Ovary (tissue), 3 donors: ENCODE results near the gene ACSL3.

Source experiments
- POLR2A ChIP-seq: fragments of 450-650 bp; IDR thresholded peaks from one replicate; pipeline ENCODE4 v1.6.1; 2017; ENCODE audit warnings: antibody characterized with exemption, mild to moderate bottlenecking, moderate library complexity
- TF ChIP-seq, protein P1 (sequence below), 3 donors: fragments of 450-650 bp in 2 of 3; fragments of 200-600 bp in 1 of 3; IDR thresholded peaks; one replicate each; pipeline versions ENCODE4 v1.5.1 to v1.8.0; 2016 to 2022; ENCODE audit warnings: antibody characterized with exemption in 3 of 3, mild to moderate bottlenecking in 1 of 3
- donor health status: DM: no; HTN: no; CAD: no.

DNA sequence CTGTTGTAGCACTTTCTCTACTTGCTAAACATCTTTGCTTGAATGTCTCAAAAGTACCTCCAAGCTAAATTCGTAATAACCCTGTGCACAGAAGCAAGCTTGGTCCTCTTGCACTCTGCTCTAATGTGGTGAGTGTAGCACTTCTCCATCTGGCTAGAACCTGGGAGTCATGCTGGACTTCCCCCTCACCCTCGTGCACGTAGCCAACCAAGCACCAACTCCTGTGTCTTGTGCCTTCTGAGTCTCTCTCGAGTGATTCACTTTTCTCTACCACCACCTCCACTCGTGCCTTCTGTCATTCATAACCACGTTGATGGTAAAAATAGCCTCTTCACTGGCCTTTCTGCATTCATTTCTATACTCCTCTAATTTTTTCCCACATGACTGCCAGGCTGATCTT is 99.3 kb downstream of the ACSL3 start:
- TF ChIP-seq, protein P1, sequence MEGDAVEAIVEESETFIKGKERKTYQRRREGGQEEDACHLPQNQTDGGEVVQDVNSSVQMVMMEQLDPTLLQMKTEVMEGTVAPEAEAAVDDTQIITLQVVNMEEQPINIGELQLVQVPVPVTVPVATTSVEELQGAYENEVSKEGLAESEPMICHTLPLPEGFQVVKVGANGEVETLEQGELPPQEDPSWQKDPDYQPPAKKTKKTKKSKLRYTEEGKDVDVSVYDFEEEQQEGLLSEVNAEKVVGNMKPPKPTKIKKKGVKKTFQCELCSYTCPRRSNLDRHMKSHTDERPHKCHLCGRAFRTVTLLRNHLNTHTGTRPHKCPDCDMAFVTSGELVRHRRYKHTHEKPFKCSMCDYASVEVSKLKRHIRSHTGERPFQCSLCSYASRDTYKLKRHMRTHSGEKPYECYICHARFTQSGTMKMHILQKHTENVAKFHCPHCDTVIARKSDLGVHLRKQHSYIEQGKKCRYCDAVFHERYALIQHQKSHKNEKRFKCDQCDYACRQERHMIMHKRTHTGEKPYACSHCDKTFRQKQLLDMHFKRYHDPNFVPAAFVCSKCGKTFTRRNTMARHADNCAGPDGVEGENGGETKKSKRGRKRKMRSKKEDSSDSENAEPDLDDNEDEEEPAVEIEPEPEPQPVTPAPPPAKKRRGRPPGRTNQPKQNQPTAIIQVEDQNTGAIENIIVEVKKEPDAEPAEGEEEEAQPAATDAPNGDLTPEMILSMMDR (IDR thresholded peaks at IDR 0.05) = no peak
- TF ChIP-seq POLR2A = no peak
